Measurements from ENCODE around the gene PCDHGC4. TPM values are rescaled to one million over a fixed set of nuclear protein-coding genes. Genes with fewer than 3 reads are reported as not detected.

The PCDHGC4 gene
- total RNA-seq, 1 experiment from 2014 or later = 4.3 TPM

DNA sequence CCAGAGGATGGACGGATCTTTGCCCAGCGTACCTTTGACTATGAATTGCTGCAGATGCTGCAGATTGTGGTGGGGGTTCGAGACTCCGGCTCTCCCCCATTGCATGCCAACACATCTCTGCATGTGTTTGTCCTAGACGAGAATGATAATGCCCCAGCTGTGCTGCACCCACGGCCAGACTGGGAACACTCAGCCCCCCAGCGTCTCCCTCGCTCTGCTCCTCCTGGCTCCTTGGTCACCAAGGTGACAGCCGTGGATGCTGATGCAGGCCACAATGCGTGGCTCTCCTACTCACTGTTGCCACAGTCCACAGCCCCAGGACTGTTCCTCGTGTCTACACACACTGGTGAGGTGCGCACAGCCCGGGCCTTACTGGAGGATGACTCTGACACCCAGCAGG, 5.9 kb downstream of the PCDHGC4 start:
- peaks cover 15% of the 10 kb centered on the region for H3K27me3 Mint-ChIP-seq (ENCODE audit: low read depth)
- H3K4ac ChIP-seq (ENCODE audit: low read depth, low read length) = no peak overlapping the region
- H3K27ac Mint-ChIP-seq = no peak overlapping the region; a peak in 1 of 7 replicates
- H2AFZ ChIP-seq (ENCODE audit: low read length) = no peak overlapping the region
- H3K4me2 ChIP-seq (ENCODE audit: insufficient read depth, insufficient read length, low read length) = no peak overlapping the region
- peaks cover 10% of the 10 kb centered on the region; the same call in 1 of the 2 replicates for H3K27me3 ChIP-seq (ENCODE audit: insufficient read depth, low read length)
- no peaks in the 10 kb centered on the region for H4K20me1 ChIP-seq (ENCODE audit: control insufficient read depth, insufficient read depth, insufficient read length)
- no peaks in the 10 kb centered on the region for H3K9me3 ChIP-seq (ENCODE audit: control insufficient read depth, low read depth, low read length)
- no peak overlapping the region for H3K56ac ChIP-seq (ENCODE audit: insufficient read length, low read depth, low read length)
- DNase-seq = no peak
- H3K36me3 Mint-ChIP-seq (ENCODE audit: insufficient read depth in 1 of 3, low read depth in 3 of 3) = peaks cover 12 to 21% (median 16%) of the 10 kb centered on the region in 3 experiments; a peak in 6 of 7 replicates
- H2AK5ac ChIP-seq (ENCODE audit: insufficient read length, low read length) = no peak overlapping the region
- no peak overlapping the region; a peak in 1 of 5 replicates for H3K4me3 Mint-ChIP-seq
- no peak overlapping the region for H3T11ph ChIP-seq (ENCODE audit: low read length)
- H2BK120ac ChIP-seq (ENCODE audit: low read depth, low read length, poor library complexity, severe bottlenecking) = no peak overlapping the region
- H3K4me1 ChIP-seq (ENCODE audit: insufficient read depth, low read length) = peaks cover 14% of the 10 kb centered on the region
- peaks cover 30 to 35% of the 10 kb centered on the region in 2 experiments for H3K4me1 Mint-ChIP-seq
- no peak overlapping the region for H2BK20ac ChIP-seq (ENCODE audit: low read depth, low read length, poor library complexity, severe bottlenecking)
- H3K23me2 ChIP-seq (ENCODE audit: insufficient read length, low read depth, low read length, poor library complexity, severe bottlenecking) = peaks cover 14% of the 10 kb centered on the region
- no peak overlapping the region for H2BK15ac ChIP-seq (ENCODE audit: low read depth, low read length)
- H4K8ac ChIP-seq (replicated peaks; ENCODE audit: insufficient read length, low read depth, low read length) = no peak overlapping the region
- H3K79me1 ChIP-seq (ENCODE audit: insufficient read depth, low read depth, low read length, poor library complexity, severe bottlenecking) = no peaks in the 10 kb centered on the region
- no CpG with 5 or more reads among the region's 13 CpGs for WGBS (ENCODE audit: extremely low coverage, insufficient read length, low lambda C conversion rate)
- H3K9me3 Mint-ChIP-seq = no peaks in the 10 kb centered on the region
- no peak overlapping the region for H4K5ac ChIP-seq (ENCODE audit: insufficient read length, low read depth, low read length)
- no peaks in the 10 kb centered on the region; the same call in 1 of the 2 replicates for H3K79me2 ChIP-seq (ENCODE audit: insufficient read depth, low read length)
- H2BK5ac ChIP-seq (ENCODE audit: insufficient read length, low read length) = no peak overlapping the region
- no peak overlapping the region for H3K9ac ChIP-seq (ENCODE audit: extremely low read depth, insufficient read length, low read length)
- H3K27ac ChIP-seq (ENCODE audit: insufficient read length, low read depth, low read length) = no peak overlapping the region
- no peak overlapping the region for H3K18ac ChIP-seq (ENCODE audit: insufficient read length, low read depth, low read length)
- H4K91ac ChIP-seq (ENCODE audit: insufficient read length, low read depth, low read length) = no peak overlapping the region
- H3K23ac ChIP-seq (ENCODE audit: insufficient read length, low read depth, low read length) = no peak overlapping the region
- TF ChIP-seq, protein P1, sequence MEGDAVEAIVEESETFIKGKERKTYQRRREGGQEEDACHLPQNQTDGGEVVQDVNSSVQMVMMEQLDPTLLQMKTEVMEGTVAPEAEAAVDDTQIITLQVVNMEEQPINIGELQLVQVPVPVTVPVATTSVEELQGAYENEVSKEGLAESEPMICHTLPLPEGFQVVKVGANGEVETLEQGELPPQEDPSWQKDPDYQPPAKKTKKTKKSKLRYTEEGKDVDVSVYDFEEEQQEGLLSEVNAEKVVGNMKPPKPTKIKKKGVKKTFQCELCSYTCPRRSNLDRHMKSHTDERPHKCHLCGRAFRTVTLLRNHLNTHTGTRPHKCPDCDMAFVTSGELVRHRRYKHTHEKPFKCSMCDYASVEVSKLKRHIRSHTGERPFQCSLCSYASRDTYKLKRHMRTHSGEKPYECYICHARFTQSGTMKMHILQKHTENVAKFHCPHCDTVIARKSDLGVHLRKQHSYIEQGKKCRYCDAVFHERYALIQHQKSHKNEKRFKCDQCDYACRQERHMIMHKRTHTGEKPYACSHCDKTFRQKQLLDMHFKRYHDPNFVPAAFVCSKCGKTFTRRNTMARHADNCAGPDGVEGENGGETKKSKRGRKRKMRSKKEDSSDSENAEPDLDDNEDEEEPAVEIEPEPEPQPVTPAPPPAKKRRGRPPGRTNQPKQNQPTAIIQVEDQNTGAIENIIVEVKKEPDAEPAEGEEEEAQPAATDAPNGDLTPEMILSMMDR (conservative IDR thresholded peaks at IDR 0.05) = no peak
- no peak overlapping the region for H2BK12ac ChIP-seq (ENCODE audit: insufficient read length, low read depth, low read length)
- H3K14ac ChIP-seq (ENCODE audit: insufficient read depth, low read length) = no peak overlapping the region
